ENCODE measurements around the gene FALEC.

FALEC gene

GRCh38 chr1:150535511-150536287 lies 20.1 kb downstream of the FALEC start:
- TF ChIP-seq CTCF (IDR thresholded peaks at IDR 0.05; ENCODE audit: extremely low read depth, missing control alignments) = no peak
- no peak for DNase-seq (ENCODE audit: low spot score)

DNA sequence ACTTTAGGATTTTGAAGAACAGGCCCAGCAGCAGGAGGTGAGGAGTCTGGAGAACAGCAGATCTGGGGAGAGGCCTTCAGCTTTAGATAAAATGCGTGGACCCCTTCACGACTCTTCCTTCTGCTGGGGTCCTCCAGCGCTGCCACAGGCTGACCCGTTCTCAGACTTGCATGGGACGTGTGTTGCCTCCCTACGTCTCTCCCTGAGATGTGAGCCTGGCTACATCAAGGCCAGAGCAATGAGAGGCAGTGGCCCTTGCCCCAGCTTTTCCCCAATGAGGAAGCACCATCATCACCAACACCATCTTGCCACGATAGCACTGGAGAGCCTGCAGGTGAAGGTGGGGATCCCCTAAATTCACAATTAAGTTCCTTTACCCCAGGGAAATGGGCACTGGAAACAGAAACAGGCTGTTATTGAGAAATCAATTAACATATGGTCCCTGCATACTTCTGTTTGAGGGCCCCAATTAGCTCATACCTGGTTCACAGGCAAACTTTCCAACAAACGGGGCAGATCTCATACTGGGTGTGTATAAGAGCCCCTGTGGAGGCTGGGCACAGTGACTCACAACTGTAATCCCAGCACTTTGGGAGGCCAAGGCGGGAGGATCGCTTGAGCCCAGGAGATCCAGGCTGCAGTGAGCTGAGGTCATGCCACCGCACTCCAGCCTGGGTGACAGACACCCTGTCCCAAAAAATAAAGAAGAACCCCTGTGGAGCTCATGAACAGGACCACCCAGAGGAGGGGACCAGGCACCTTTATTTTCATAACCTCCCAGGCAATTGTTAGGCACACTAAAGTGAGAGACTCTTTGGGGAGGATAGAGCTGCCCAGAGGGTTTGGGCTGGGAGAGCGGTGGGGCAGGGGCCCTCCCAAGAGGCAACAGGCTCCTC lies 21.5 kb downstream of the FALEC start:
- no peak for DNase-seq (ENCODE audit: low spot score)
- TF ChIP-seq CTCF (IDR thresholded peaks at IDR 0.05; ENCODE audit: extremely low read depth, missing control alignments) = no peak

GRCh38 chr1:150537732-150538684 lies 22.5 kb downstream of the FALEC start:
- no peak for DNase-seq (ENCODE audit: low spot score)
- TF ChIP-seq CTCF (IDR thresholded peaks at IDR 0.05; ENCODE audit: extremely low read depth, missing control alignments) = no peak

DNA sequence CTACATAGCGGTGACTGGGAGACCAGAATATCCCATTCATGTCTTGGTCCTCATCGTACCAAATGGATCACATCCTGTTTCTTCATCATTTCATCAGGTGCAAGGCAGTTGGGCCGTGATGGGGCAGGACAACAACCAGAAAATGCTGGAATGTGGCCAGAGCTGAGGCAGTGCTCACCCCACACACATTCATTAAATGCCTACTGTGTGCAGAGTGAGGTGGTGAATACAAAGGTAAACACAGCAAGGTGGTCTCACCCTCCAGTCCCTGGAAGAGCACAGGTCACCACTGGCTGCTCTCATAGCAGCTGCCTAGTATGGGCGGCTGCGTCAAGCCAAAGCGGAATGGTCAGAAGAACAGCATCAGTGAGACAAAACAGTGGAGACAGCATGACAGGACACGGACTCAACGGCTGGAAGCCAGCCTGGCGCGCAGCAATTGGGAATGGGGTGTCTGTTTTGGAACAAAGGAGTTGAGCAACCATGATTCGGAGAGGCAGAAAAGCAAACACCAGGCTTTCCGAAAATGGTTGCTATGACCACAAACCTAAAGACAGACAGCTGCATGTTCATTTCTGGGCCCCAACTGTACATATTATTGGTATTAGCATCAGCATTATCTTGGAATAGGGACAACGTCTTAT lies 28.1 kb downstream of the FALEC start:
- no peak for TF ChIP-seq CTCF (IDR thresholded peaks at IDR 0.05; ENCODE audit: extremely low read depth, missing control alignments)
- no peak for DNase-seq (ENCODE audit: low spot score)

- no peak for DNase-seq (ENCODE audit: low spot score)
- no peak for TF ChIP-seq CTCF (IDR thresholded peaks at IDR 0.05; ENCODE audit: extremely low read depth, missing control alignments)
Observed at GRCh38 chr1:150544204-150544603, 28.7 kb downstream of the FALEC start.

DNA sequence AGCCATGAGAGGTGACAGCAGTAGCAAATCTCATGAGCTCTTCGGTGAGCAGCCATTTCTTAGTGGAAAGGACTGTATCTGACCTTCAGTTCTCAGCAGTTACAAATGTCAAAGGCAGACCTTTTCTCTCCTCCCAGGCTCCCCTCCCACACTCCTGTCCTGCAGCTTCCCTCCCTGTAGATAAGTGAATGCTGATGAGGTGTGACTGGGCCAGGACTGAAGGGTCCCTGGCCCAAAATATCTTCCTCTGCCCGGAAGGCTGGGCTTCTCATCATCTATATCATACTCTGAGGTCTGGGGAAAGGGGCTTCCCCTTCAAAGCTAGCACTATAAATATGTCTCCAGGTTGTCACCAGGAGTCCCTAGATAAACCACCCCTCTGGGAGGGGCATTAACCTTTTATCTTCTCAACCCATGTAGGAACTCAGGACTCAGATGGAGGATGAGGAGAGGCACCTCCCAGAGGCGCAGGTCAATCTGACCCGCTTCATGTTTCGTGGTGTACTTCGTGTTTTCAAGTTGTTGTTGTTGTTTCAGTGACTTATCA lies 30.0 kb downstream of the FALEC start:
- no peak for TF ChIP-seq CTCF (IDR thresholded peaks at IDR 0.05; ENCODE audit: extremely low read depth, missing control alignments)
- no peak for DNase-seq (ENCODE audit: low spot score)
